Measurements from ENCODE around the gene FAM20C. TPM values are rescaled to one million over a fixed set of nuclear protein-coding genes. Genes with fewer than 3 reads are reported as not detected.

The FAM20C gene
- total and polyA plus RNA-seq, 4 donors = 11.3 to 104 (median 57.5) TPM

DNA sequence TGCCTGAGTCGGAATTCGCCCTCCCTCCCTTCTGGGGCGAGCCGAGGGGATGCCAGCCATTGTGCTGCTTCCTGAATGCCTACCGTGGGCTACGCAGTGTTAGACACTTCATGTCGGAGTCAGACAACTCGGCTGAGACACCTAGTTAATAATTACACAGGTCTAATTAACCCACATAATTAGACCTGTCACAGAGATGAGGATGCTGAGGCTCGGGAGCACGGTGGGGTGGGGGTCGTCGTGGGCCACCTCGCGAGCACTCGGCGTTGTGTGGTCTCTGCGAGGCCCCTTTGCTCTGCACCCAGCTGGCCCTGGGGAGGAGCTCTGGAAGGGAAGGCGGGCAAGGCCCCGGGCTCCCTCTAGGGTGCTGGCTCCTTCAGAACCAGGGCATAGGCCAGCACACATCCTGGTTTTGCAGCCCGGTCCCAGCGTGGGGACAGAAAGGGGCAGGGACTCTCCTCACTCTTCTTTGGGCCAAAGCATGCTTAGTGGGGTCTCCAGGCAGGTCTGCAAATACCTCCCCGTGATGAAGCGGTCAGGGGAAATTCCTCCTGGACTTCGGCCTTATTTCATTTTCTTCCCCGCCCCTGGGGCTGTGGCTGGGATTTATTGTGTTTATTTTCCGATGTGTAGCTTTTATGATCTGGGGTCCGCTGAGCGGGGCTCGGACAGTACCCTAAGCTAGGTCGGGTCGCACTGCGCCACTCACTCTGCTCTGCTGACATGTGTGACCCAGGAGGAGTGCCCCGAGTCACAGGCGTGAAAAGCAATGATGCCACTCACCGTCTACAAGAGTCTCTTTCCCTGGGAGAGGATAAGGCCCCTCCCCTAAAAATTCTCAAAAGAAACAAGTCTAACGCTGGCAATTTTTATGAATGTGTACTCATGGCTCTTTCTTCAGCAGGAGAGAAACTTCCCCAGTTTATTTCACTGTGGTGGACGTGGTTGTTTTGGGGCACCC, 92.7 kb downstream of the FAM20C start:
- no peak overlapping the region for H3K4me3 ChIP-seq (ENCODE audit: low read length in 2 of 2)
- no peaks in the 10 kb centered on the region for H3K27me3 ChIP-seq (ENCODE audit: control insufficient read depth in 1 of 2, insufficient read depth in 2 of 2, low read length in 1 of 2)
- DNase-seq (peak in 1 of 2 donors; percentile 59), ATAC-seq (ENCODE audit: low FRiP score) (no peak)
- H3K36me3 ChIP-seq (ENCODE audit: control insufficient read depth in 1 of 2, insufficient read depth in 2 of 2, low read length in 1 of 2) = no peaks in the 10 kb centered on the region
- no peaks in the 10 kb centered on the region for H3K4me1 ChIP-seq (ENCODE audit: control insufficient read depth in 1 of 2, insufficient read depth in 2 of 2, low read length in 2 of 2)
- H3K27ac ChIP-seq (ENCODE audit: low read depth in 1 of 2, low read length in 2 of 2) = no peak overlapping the region
- intact Hi-C loops (cut with DNase I) = no loop called here
- no peaks in the 10 kb centered on the region for H3K9me3 ChIP-seq (ENCODE audit: control insufficient read depth, low read length)
- WGBS, 2 donors = 72 to 74% methylated on average over 37 of the region's 37 CpGs

DNA sequence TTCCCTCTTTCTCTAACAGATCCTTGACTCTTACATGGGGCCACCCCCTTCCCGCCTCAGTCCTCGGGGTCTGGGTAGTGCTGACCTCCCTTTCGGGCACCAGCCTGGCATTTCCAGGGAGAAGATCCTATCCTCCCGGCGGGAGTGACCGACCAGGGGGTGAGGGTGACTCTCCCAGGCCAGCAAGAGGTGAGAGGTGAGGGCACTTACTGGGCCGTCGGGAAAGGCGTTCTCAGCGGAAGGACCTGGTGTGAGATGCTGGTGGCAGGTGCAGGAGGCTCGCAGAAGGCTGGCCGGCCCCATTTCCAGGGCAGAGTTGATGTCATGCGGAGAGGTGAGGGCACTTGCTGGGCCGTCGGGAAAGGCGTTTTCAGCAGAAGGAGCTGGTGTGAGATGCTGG, 93.4 kb downstream of the FAM20C start:
- 85 to 87% methylated on average over 16 of the region's 16 CpGs for WGBS, 2 donors

DNA sequence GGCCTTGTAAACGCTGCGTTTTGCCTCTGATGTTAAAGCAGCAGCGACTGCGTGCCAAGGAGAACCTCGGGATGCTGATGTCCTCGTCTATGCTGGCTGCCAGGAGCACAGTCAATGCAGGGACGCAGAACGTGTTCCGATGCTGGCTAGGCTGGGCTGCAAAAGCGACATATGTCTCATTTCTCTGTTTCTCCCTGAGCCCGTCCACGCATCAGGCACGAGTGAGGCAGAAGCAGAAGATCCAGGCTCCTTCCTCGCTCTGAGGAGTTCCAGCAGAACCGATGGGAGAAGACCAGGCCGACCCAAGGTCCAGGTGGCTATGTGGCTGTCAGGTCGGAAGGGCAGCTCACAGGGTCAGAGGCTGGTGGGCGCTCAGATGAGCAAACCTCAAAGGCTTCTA, 93.9 kb downstream of the FAM20C start:
- ATAC-seq (ENCODE audit: low FRiP score) (no peak), DNase-seq (peak in 1 of 2 donors; percentile 53)
- Histone ChIP-seq H3K36me3 (ENCODE audit: control insufficient read depth in 1 of 2, insufficient read depth in 2 of 2, low read length in 1 of 2) (no peaks in the 10 kb centered on the region), H3K27me3 (ENCODE audit: control insufficient read depth in 1 of 2, insufficient read depth in 2 of 2, low read length in 1 of 2) (no peaks in the 10 kb centered on the region), H3K4me3 (ENCODE audit: low read length in 2 of 2) (no peak overlapping the region), H3K9me3 (ENCODE audit: control insufficient read depth, low read length) (no peaks in the 10 kb centered on the region), H3K27ac (ENCODE audit: low read depth in 1 of 2, low read length in 2 of 2) (no peak overlapping the region), H3K4me1 (ENCODE audit: control insufficient read depth in 1 of 2, insufficient read depth in 2 of 2, low read length in 2 of 2) (no peaks in the 10 kb centered on the region)
- intact Hi-C loops (cut with DNase I) = no loop called here
- WGBS, 2 donors = 90 to 93% methylated on average over 18 of the region's 18 CpGs

More for the DNA sequence above, 93.4 kb downstream of the FAM20C start:
- no peak for ATAC-seq (ENCODE audit: low FRiP score)
- intact Hi-C loops (cut with DNase I) = no loop called here
- no peak overlapping the region for H3K4me3 ChIP-seq (ENCODE audit: low read length in 2 of 2)
- H3K27me3 ChIP-seq (ENCODE audit: control insufficient read depth in 1 of 2, insufficient read depth in 2 of 2, low read length in 1 of 2) = no peaks in the 10 kb centered on the region
- H3K36me3 ChIP-seq (ENCODE audit: control insufficient read depth in 1 of 2, insufficient read depth in 2 of 2, low read length in 1 of 2) = no peaks in the 10 kb centered on the region
- no peak overlapping the region for H3K27ac ChIP-seq (ENCODE audit: low read depth in 1 of 2, low read length in 2 of 2)
- no peaks in the 10 kb centered on the region for H3K4me1 ChIP-seq (ENCODE audit: control insufficient read depth in 1 of 2, insufficient read depth in 2 of 2, low read length in 2 of 2)
- peak in 1 of 2 donors; percentile 51 for DNase-seq
- no peaks in the 10 kb centered on the region for H3K9me3 ChIP-seq (ENCODE audit: control insufficient read depth, low read length)

DNA sequence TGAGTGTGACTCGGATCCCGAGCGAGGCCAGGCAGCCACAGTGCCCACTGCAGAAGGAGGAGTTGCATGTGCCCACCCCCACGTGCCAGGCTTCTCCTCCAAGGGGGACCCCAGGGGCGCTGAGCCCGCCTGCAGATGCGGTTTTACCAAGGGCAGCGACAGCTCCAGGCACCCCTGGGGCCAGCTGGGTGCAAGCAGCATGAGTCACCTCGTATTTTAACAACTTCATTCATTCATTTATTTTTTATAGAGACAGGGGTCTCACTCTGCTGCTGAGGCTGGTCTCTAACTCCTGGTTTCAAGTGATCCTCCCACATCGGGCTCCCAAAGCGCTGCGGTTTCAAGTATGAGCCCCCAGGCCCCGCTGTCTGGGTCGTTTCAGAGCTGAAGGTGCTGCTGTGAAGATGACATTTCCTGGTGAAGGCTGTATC, 96.3 kb downstream of the FAM20C start:
- Histone ChIP-seq H3K9me3 (ENCODE audit: control insufficient read depth, low read length) (no peaks in the 10 kb centered on the region), H3K4me1 (ENCODE audit: control insufficient read depth in 1 of 2, insufficient read depth in 2 of 2, low read length in 2 of 2) (no peaks in the 10 kb centered on the region), H3K27me3 (ENCODE audit: control insufficient read depth in 1 of 2, insufficient read depth in 2 of 2, low read length in 1 of 2) (no peaks in the 10 kb centered on the region), H3K36me3 (ENCODE audit: control insufficient read depth in 1 of 2, insufficient read depth in 2 of 2, low read length in 1 of 2) (no peaks in the 10 kb centered on the region), H3K4me3 (ENCODE audit: low read length in 2 of 2) (no peak overlapping the region), H3K27ac (ENCODE audit: low read depth in 1 of 2, low read length in 2 of 2) (no peak overlapping the region)
- WGBS, 2 donors = 76 to 83% methylated on average over 14 of the region's 14 CpGs
- intact Hi-C loops (cut with DNase I) = no loop called here
- peak in 1 of 2 donors; percentile 72 for DNase-seq
- no peak for ATAC-seq (ENCODE audit: low FRiP score)

DNA sequence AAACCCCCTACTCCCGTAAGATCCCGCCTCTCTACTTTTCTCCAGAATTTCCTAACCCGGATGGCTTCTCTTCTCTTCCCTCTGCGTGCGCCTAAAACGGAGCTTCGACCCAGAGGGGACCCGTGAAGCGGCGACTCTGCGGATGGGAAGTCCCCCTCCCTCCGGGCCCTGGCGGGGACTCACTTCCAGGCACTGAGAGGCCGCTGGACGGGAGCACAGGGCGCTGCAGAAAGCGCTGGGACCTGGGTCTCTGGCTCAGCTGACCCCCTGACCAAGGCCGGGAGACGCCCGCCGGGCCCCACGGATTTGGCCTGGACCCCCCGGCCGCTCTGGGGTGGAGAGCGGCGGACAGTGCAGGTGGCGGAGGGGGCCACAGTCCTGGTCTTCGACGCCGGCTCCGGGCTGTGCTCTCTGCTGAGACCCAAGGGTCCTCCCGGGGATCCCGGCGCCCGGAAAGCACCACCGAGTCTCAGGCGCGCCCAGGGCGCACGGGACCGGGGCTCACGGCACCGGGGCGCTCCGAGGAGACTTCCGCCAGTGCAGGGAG, 96.9 kb downstream of the FAM20C start:
- ATAC-seq (ENCODE audit: low FRiP score) (no peak), DNase-seq (no peak)
- no peak overlapping the region for H3K4me3 ChIP-seq (ENCODE audit: low read length in 2 of 2)

DNA sequence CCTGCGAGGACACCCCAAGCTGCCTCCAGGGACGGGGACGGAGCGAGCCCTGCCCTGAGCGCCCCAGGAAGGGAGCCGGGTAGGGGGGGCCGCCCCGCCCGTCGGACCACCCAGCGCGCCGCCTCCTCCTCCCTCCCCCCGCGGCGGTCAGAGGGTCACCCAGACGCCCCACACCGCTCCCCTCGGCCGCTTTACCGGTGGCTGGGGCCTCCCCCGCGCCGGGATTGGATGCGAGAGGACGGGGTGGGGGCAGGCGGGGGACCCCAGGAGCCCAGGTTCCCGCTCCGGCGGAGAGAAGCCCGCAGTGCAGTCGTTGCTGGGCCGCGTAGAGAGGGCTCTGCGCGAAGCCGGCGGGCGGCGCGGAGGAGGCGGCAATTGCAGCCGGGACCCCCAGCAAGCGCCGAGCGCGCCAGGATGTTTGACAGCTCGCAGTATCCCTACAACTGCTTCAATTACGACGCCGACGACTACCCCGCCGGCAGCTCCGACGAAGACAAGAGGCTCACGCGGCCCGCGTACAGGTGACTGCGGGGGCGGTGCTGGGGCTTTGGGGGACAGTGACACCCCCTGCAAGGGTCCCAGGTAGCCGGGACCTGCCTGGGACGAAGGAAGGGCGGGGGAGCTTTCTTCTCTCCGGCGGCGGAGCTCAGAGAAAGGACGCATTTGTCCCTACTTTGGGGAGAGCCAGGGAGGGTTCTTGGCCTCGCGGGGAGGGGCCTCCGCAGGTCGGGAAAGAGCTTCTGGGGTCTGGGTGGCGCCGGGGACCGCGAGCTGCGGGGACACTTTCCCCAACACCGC, 97.6 kb downstream of the FAM20C start, which contains the start of gene FOXL3:
FOXL3 (plus strand) TSS at position 415 of the 798 bp plus-strand sequence; CDS start at position 415, 0 bp downstream.
- H3K27me3 ChIP-seq (ENCODE audit: control insufficient read depth in 1 of 2, insufficient read depth in 2 of 2, low read length in 1 of 2) = no peaks in the 10 kb centered on the region
- 4% methylated on average over 55 to 79 of the region's 79 CpGs for WGBS, 2 donors
- ATAC-seq (ENCODE audit: low FRiP score) = no peak
- peak in 1 of 2 donors; percentile 61 for DNase-seq
- no peaks in the 10 kb centered on the region for H3K9me3 ChIP-seq (ENCODE audit: control insufficient read depth, low read length)
- H3K4me1 ChIP-seq (ENCODE audit: control insufficient read depth in 1 of 2, insufficient read depth in 2 of 2, low read length in 2 of 2) = no peaks in the 10 kb centered on the region
- no peaks in the 10 kb centered on the region for H3K36me3 ChIP-seq (ENCODE audit: control insufficient read depth in 1 of 2, insufficient read depth in 2 of 2, low read length in 1 of 2)
- intact Hi-C loops (cut with DNase I) = no loop called here
- H3K4me3 ChIP-seq (ENCODE audit: low read length in 2 of 2) = no peak within 1 kb of the TSS
- H3K27ac ChIP-seq (ENCODE audit: low read depth in 1 of 2, low read length in 2 of 2) = no peak within 1 kb of the TSS

More for the DNA sequence above, 96.9 kb downstream of the FAM20C start:
- WGBS, 2 donors = 11 to 12% methylated on average over 30 to 46 of the region's 46 CpGs
- no peaks in the 10 kb centered on the region for H3K4me1 ChIP-seq (ENCODE audit: control insufficient read depth in 1 of 2, insufficient read depth in 2 of 2, low read length in 2 of 2)
- H3K9me3 ChIP-seq (ENCODE audit: control insufficient read depth, low read length) = no peaks in the 10 kb centered on the region
- no peaks in the 10 kb centered on the region for H3K36me3 ChIP-seq (ENCODE audit: control insufficient read depth in 1 of 2, insufficient read depth in 2 of 2, low read length in 1 of 2)
- intact Hi-C loops (cut with DNase I) = no loop called here
- no peaks in the 10 kb centered on the region for H3K27me3 ChIP-seq (ENCODE audit: control insufficient read depth in 1 of 2, insufficient read depth in 2 of 2, low read length in 1 of 2)
- no peak overlapping the region for H3K27ac ChIP-seq (ENCODE audit: low read depth in 1 of 2, low read length in 2 of 2)

DNA sequence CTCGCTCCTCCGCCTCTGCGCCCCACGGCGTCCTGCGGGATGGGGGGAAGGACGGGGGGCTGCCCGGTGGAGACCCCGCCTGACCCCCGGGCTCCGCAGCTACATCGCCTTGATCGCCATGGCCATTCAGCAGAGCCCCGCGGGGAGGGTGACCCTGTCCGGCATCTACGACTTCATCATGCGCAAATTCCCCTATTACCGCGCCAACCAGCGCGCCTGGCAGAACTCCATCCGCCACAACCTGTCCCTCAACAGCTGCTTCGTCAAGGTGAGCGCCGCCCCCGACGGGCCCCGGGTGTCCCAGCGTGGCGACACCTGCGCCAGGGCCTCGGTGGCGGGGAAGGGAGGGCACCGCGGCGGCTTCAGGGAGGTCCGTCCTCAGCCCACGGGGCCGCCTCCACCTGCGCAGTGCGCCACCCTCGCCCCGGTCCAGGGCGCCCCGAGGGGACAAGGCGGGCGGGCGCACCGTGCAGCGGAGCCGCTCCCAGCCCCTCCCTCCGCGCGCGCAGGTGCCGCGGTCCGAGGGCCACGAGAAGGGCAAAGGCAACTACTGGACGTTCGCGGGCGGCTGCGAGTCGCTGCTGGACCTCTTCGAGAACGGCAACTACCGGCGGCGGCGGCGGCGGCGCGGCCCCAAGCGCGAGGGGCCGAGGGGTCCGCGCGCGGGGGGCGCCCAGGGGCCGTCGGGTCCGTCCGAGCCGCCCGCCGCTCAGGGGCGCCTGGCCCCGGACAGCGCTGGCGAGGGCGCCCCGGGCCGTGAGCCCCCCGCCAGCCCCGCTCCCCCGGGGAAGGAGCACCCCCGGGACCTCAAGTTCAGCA, 98.4 kb downstream of the FAM20C start:
- H3K27me3 ChIP-seq (ENCODE audit: control insufficient read depth in 1 of 2, insufficient read depth in 2 of 2, low read length in 1 of 2) = no peaks in the 10 kb centered on the region
- 5 to 9% methylated on average over 57 to 102 of the region's 102 CpGs for WGBS, 2 donors

More for the DNA sequence above, 98.4 kb downstream of the FAM20C start:
- H3K36me3 ChIP-seq (ENCODE audit: control insufficient read depth in 1 of 2, insufficient read depth in 2 of 2, low read length in 1 of 2) = no peaks in the 10 kb centered on the region
- H3K9me3 ChIP-seq (ENCODE audit: control insufficient read depth, low read length) = no peaks in the 10 kb centered on the region
- H3K4me3 ChIP-seq (ENCODE audit: low read length in 2 of 2) = no peak overlapping the region
- H3K4me1 ChIP-seq (ENCODE audit: control insufficient read depth in 1 of 2, insufficient read depth in 2 of 2, low read length in 2 of 2) = no peaks in the 10 kb centered on the region
- no peak overlapping the region for H3K27ac ChIP-seq (ENCODE audit: low read depth in 1 of 2, low read length in 2 of 2)
- ATAC-seq (ENCODE audit: low FRiP score) = no peak
- peak in 1 of 2 donors; percentile 72 for DNase-seq
- intact Hi-C loops (cut with DNase I) = no loop called here

Data from aorta (tissue), 5 donors.